Adrenal gland (tissue), 12 donors: ENCODE data around the gene SLC25A42. TPM values are rescaled to one million over a fixed set of nuclear protein-coding genes. Genes with fewer than 3 reads are reported as not detected.
A peak's percentile ranks its signal among the peaks of the same experiment; 100 is the strongest.
"Not testable (repeated sequence)": the region's sequence is repeated elsewhere in the genome, so short reads cannot be mapped to it uniquely, and the experiment has no call there.

ENCODE experiments used
- DNase-seq, 7 donors: peaks; one replicate each; pipeline ENCODE4 v3.0.0-alpha.2; 2019 to 2020
- H3K27ac ChIP-seq, 5 donors: fragments of 200-600 bp; sonication (generic) in 4 of 5; 1 replicate in 3 of 5; 2 replicates in 2 of 5; pipeline versions ENCODE4 v1.5.1 to v1.8.0; 2016 to 2020; ENCODE audit warnings: mild to moderate bottlenecking in 1 of 5
- H3K27me3 ChIP-seq: fragments of 200-600 bp; 2 replicates; pipeline ENCODE4 v1.8.0; 2021
- H3K36me3 ChIP-seq, 2 donors: fragments of 200-600 bp; replicated peaks in 1 of 2; 1 replicate in 1 of 2; 2 replicates in 1 of 2; pipeline versions ENCODE4 v1.5.1 to v1.8.0; 2018 to 2022
- H3K4me1 ChIP-seq, 2 donors: fragments of 200-600 bp; replicated peaks in 1 of 2; 1 replicate in 1 of 2; 2 replicates in 1 of 2; pipeline versions ENCODE4 v1.5.1 to v1.8.0; 2018 to 2021
- H3K4me3 ChIP-seq, 4 donors: fragments of 200-600 bp; sonication (generic) in 3 of 4; one replicate each; pipeline ENCODE4 v1.5.1; 2016 to 2018
- H3K9me3 ChIP-seq, 3 donors: fragments of 200-600 bp; sonication (generic) in 1 of 3; replicated peaks in 1 of 3; 1 replicate in 2 of 3; 2 replicates in 1 of 3; pipeline versions ENCODE4 v1.5.1 to v1.8.0; 2016 to 2021
- CTCF ChIP-seq, 6 experiments: fragments of 450-650 bp in 4 of 6; fragments of 200-600 bp in 2 of 6; sonication (generic) in 1 of 6; IDR thresholded peaks; 1 replicate in 5 of 6; 2 replicates in 1 of 6; pipeline versions ENCODE4 v1.5.1 to v1.8.0; 2016 to 2021; ENCODE audit warnings: antibody characterized with exemption in 6 of 6, mild to moderate bottlenecking in 2 of 6, moderate library complexity in 1 of 6
- POLR2A ChIP-seq, 2 donors: fragments of 450-650 bp; IDR thresholded peaks; one replicate each; pipeline ENCODE4 v1.6.1; 2017; ENCODE audit warnings: antibody characterized with exemption in 2 of 2, mild to moderate bottlenecking in 2 of 2, moderate library complexity in 1 of 2
- WGBS, 4 donors: extraction: QIAGEN DNeasy Blood & Tissue Kit in 2 of 4; methylation state at CpG; one replicate each; pipeline versions ENCODE4 v1.1.5 to v1.1.7; 2013 to 2017; 5-methylcytosine and 5-hydroxymethylcytosine counted together
- intact Hi-C, 2 donors: fragments of 100-400 bp; cut with DNase I; formaldehyde crosslinking; loops; one replicate each; pipeline versions ENCODE4 v1.14.1 to v1.15.0; 2022 to 2023
- polyA plus RNA-seq, 3 donors: library from polyadenylated mRNA; stranded (reverse); fragments of 200-250 nt in 2 of 3; fragments of 350-450 nt in 1 of 3; fragmentation: Illumina TruSeq in 1 of 3; extraction: RNeasy Lipid Tissue Mini Kit (QIAGEN cat#74804) in 1 of 3; gene quantifications; one replicate each; pipeline ENCODE4 v1.2.3, GENCODE V29; 2013 to 2014
- total RNA-seq, 9 donors: library from RNA; depleted of rRNA in 4 of 9; stranded (reverse); fragments of >200 nt in 4 of 9; fragments of 120-200 nt in 1 of 9; fragmentation: NEBNext Ultra II Directional in 1 of 9; extraction: Animal tissue kit (Norgen Biotek cat#: 25700) in 1 of 9; gene quantifications; one replicate each; pipeline versions ENCODE4 v1.1.0 to v1.2.4, GENCODE V29; 2013 to 2023
- donor health status: healthy with polysubstance abuse.
- donor health status: Bipolar disorder and iron deficiency.
- donor health status: DM: yes; HTN: yes; CAD: no.
- donor health status: DM: no; HTN: no; CAD: no.
- donor health status: DM: no; HTN: no; CAD: no.
- donor health status: DM: yes; HTN: yes; CAD: no.

Gene SLC25A42
- total and polyA plus RNA-seq, 12 donors = 5.7 to 14.3 (median 11.4) TPM

GRCh38 chr19:19145684-19146608 lies 82.2 kb downstream of the SLC25A42 start:
- no peak overlapping the region for H3K27ac ChIP-seq
- no peaks in the 10 kb centered on the region for H3K9me3 ChIP-seq
- no peaks in the 10 kb centered on the region for H3K4me1 ChIP-seq
- H3K27me3 ChIP-seq = no peaks in the 10 kb centered on the region
- no peaks in the 10 kb centered on the region for H3K36me3 ChIP-seq
- intact Hi-C loops = loop anchor here (10.0 kb wide), 2 partner anchors 91 to 199 kb away; no protein-coding TSS in a partner anchor
- WGBS, 4 donors = 20 to 32% (median 27%) methylated on average over 16 to 47 of the region's 47 CpGs
- peak; percentile 66 to 90 (median 78) for DNase-seq
- TF ChIP-seq POLR2A (IDR thresholded peaks at IDR 0.05) = no peak
- TF ChIP-seq CTCF (IDR thresholded peaks at IDR 0.05) = peak; percentile 81 to 99 (median 92)
- H3K4me3 ChIP-seq = no peak overlapping the region

- no peak for TF ChIP-seq POLR2A (IDR thresholded peaks at IDR 0.05)
- no peak for TF ChIP-seq CTCF (IDR thresholded peaks at IDR 0.05)
- no peak for DNase-seq
- Histone ChIP-seq H3K4me3 (no peak overlapping the region), H3K9me3 (no peaks in the 10 kb centered on the region), H3K36me3 (no peaks in the 10 kb centered on the region), H3K27me3 (no peaks in the 10 kb centered on the region), H3K4me1 (no peaks in the 10 kb centered on the region), H3K27ac (no peak overlapping the region)
- WGBS, 4 donors = 94 to 100% (median 98%) methylated on average over 3 to 7 of the region's 7 CpGs
- intact Hi-C loops = loop anchor here (10.0 kb wide), 2 partner anchors 92 to 198 kb away; no protein-coding TSS in a partner anchor
Measured at GRCh38 chr19:19146865-19147264, 83.1 kb downstream of the SLC25A42 start.

- WGBS, 4 donors = 85 to 98% (median 96%) methylated on average over 4 to 5 of the region's 5 CpGs
- intact Hi-C loops = loop anchor here (10.0 kb wide), 2 partner anchors 93 to 197 kb away; no protein-coding TSS in a partner anchor
Measured at GRCh38 chr19:19147344-19147743, 83.5 kb downstream of the SLC25A42 start.

GRCh38 chr19:19148504-19148903 lies 84.7 kb downstream of the SLC25A42 start:
- not testable (repeated sequence) for DNase-seq, H3K27me3 ChIP-seq
- intact Hi-C loops = loop anchor here (10.0 kb wide), 2 partner anchors 94 to 196 kb away; no protein-coding TSS in a partner anchor

More at GRCh38 chr19:19147344-19147743, 83.5 kb downstream of the SLC25A42 start:
- no peak overlapping the region for H3K27ac ChIP-seq
- no peak for DNase-seq
- no peaks in the 10 kb centered on the region for H3K9me3 ChIP-seq
- TF ChIP-seq CTCF (IDR thresholded peaks at IDR 0.05) = no peak
- no peak for TF ChIP-seq POLR2A (IDR thresholded peaks at IDR 0.05)
- no peak overlapping the region for H3K4me3 ChIP-seq
- no peaks in the 10 kb centered on the region for H3K27me3 ChIP-seq
- no peaks in the 10 kb centered on the region for H3K4me1 ChIP-seq
- no peaks in the 10 kb centered on the region for H3K36me3 ChIP-seq

More at GRCh38 chr19:19148504-19148903, 84.7 kb downstream of the SLC25A42 start:
- H3K9me3 ChIP-seq, H3K27ac ChIP-seq, H3K4me3 ChIP-seq, H3K4me1 ChIP-seq, H3K36me3 ChIP-seq: not testable (repeated sequence)
- WGBS, 4 donors = 96 to 99% (median 97%) methylated on average over 8 of the region's 8 CpGs
